WERI-Rb-1 (cell line): Measurements from ENCODE around the gene PDE10A.

Experiments
- DNase-seq: peaks from one replicate; pipeline ENCODE4 v3.0.0-alpha.2; 2020
- H3K27ac ChIP-seq: fragments of 250-450 bp; sonication (Bioruptor Pico); 2 replicates; pipeline ENCODE4 v1.5.1; 2020; ENCODE audit warnings: mild to moderate bottlenecking, moderate library complexity
- H3K27me3 ChIP-seq: fragments of 250-450 bp; sonication (Bioruptor Pico); 2 replicates; pipeline ENCODE4 v1.5.1; 2021; ENCODE audit warnings: mild to moderate bottlenecking, low read depth, moderate library complexity; ENCODE audit not compliant: insufficient read depth, severe bottlenecking
- H3K36me3 ChIP-seq: fragments of 250-450 bp; sonication (Bioruptor Pico); 2 replicates; pipeline ENCODE4 v1.5.1; 2020; ENCODE audit warnings: mild to moderate bottlenecking, moderate library complexity
- H3K4me3 ChIP-seq: 2 replicates; pipeline ENCODE4 v1.5.1; 2011; ENCODE audit warnings: low read depth, mild to moderate bottlenecking, control low read depth, low read length
- H3K9me3 ChIP-seq: fragments of 250-450 bp; sonication (Bioruptor Pico); 2 replicates; pipeline ENCODE4 v1.5.1; 2021; ENCODE audit warnings: mild to moderate bottlenecking, moderate library complexity; ENCODE audit not compliant: severe bottlenecking
- TF ChIP-seq, protein P1 (sequence below): IDR thresholded peaks from 2 replicates; pipeline ENCODE4 v1.5.1; 2011; ENCODE audit warnings: low read depth, mild to moderate bottlenecking, control low read depth, inconsistent platforms, low read length

PDE10A gene

DNA sequence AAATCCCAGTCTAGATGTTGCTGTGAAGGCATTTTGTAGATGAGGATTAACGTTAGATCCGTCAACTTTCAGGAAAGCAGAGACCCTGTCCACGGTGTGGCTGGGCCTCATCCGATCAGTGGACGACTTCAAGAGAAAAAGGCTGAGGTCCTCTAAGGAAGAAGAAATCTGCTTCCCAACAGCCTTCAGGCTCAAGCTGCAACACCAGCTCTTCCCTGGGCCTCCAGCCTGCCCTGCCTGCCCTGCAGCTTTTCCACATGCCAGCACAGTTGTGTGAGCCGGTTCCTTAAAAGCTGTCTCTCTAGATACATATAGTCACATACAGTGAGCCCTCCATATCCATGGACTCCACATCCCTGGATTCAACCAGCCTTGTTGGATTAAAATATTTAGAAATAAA lies 14.1 kb upstream of the PDE10A start:
- TF ChIP-seq, protein P1, sequence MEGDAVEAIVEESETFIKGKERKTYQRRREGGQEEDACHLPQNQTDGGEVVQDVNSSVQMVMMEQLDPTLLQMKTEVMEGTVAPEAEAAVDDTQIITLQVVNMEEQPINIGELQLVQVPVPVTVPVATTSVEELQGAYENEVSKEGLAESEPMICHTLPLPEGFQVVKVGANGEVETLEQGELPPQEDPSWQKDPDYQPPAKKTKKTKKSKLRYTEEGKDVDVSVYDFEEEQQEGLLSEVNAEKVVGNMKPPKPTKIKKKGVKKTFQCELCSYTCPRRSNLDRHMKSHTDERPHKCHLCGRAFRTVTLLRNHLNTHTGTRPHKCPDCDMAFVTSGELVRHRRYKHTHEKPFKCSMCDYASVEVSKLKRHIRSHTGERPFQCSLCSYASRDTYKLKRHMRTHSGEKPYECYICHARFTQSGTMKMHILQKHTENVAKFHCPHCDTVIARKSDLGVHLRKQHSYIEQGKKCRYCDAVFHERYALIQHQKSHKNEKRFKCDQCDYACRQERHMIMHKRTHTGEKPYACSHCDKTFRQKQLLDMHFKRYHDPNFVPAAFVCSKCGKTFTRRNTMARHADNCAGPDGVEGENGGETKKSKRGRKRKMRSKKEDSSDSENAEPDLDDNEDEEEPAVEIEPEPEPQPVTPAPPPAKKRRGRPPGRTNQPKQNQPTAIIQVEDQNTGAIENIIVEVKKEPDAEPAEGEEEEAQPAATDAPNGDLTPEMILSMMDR = no peak
- no peaks in the 10 kb centered on the region for H3K9me3 ChIP-seq
- no peak for DNase-seq
- no peaks in the 10 kb centered on the region for H3K36me3 ChIP-seq
- no peak overlapping the region for H3K4me3 ChIP-seq
- H3K27ac ChIP-seq = no peak overlapping the region
- peaks cover 85% of the 10 kb centered on the region for H3K27me3 ChIP-seq

GRCh38 chr6:165676435-165677068 lies 13.5 kb upstream of the PDE10A start:
- TF ChIP-seq, protein P1 = no peak
- Histone ChIP-seq H3K27ac (no peak overlapping the region), H3K36me3 (no peaks in the 10 kb centered on the region), H3K9me3 (no peaks in the 10 kb centered on the region), H3K4me3 (no peak overlapping the region), H3K27me3 (peaks cover 85% of the 10 kb centered on the region)
- no peak for DNase-seq

DNA sequence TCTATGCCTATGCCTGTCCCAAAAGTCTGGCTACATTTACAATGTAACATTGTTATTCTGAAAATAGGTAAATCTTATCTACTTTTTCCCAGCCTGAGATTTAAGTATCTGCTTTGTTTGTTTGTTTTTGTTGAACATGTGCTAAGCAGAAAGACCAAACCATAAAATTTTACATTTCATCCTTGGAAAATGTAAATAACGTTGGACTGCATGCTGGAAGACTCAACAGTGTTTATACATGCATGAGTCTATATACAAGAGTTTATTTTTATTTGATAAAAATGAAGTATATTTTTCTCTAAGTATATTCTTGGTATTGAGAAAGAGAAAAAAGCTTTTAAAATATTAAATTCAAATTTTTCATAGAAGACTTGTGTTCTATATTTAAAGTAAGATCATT lies 12.1 kb upstream of the PDE10A start:
- no peaks in the 10 kb centered on the region for H3K9me3 ChIP-seq
- TF ChIP-seq, protein P1 = no peak

GRCh38 chr6:165674155-165675029 lies 11.4 kb upstream of the PDE10A start:
- Histone ChIP-seq H3K36me3 (no peaks in the 10 kb centered on the region), H3K27ac (no peak overlapping the region), H3K27me3 (peaks cover 87% of the 10 kb centered on the region), H3K9me3 (no peaks in the 10 kb centered on the region), H3K4me3 (no peak overlapping the region)
- TF ChIP-seq, protein P1 = no peak
- no peak for DNase-seq

More for the DNA sequence above, 12.1 kb upstream of the PDE10A start:
- Histone ChIP-seq H3K27ac (no peak overlapping the region), H3K36me3 (no peaks in the 10 kb centered on the region), H3K4me3 (no peak overlapping the region), H3K27me3 (peaks cover 85% of the 10 kb centered on the region)
- DNase-seq = no peak

GRCh38 chr6:165671222-165671768 lies 8.3 kb upstream of the PDE10A start:
- Histone ChIP-seq H3K4me3 (no peak overlapping the region), H3K27ac (no peak overlapping the region), H3K9me3 (no peaks in the 10 kb centered on the region), H3K36me3 (no peaks in the 10 kb centered on the region), H3K27me3 (peaks cover 91% of the 10 kb centered on the region)
- TF ChIP-seq, protein P1 = no peak
- no peak for DNase-seq
